HG02938 (cell line): ENCODE measurements around the gene ANKRD60.

Experiments
- ATAC-seq: cut with Tn5 transposase; IDR thresholded peaks from one replicate; pipeline ENCODE4 v1.9.1; 2021; ENCODE audit warnings: mild to moderate bottlenecking, moderate library complexity; ENCODE audit not compliant: unreplicated experiment

The ANKRD60 gene

GRCh38 chr20:58167759-58168158 lies 60.7 kb downstream of the ANKRD60 start:
- ATAC-seq: no peak
